Medulla oblongata (tissue), 1 donor: ENCODE measurements around the gene VPS25.
"Not testable (repeated sequence)": the region's sequence is repeated elsewhere in the genome, so short reads cannot be mapped to it uniquely, and the experiment has no call there.

ENCODE experiments used
- DNase-seq: peaks from one replicate; pipeline ENCODE4 v3.0.0-alpha.2; 2015; ENCODE audit errors: extremely low spot score

Gene VPS25

GRCh38 chr17:42773290-42774035 lies at the start of gene VPS25:
Gene VPS25, plus strand, starts transcription at chr17:42773449. Its CDS starts 27 bp downstream, at chr17:42773476.
- peak; percentile 88 for DNase-seq

- DNase-seq, result no peak
Measured at GRCh38 chr17:42723636-42724035, 49.6 kb upstream of the VPS25 start.

GRCh38 chr17:42725143-42725542 lies 48.1 kb upstream of the VPS25 start:
- DNase-seq, result no peak

- no peak for DNase-seq
Measured at GRCh38 chr17:42740699-42741098, 32.5 kb upstream of the VPS25 start.

- DNase-seq, result not testable (repeated sequence)
Measured at GRCh38 chr17:42742916-42743315, 30.3 kb upstream of the VPS25 start.

GRCh38 chr17:42743595-42744282 lies 29.5 kb upstream of the VPS25 start:
- DNase-seq, result no peak

GRCh38 chr17:42744283-42744805 lies 28.9 kb upstream of the VPS25 start:
- DNase-seq, result peak; percentile 64

GRCh38 chr17:42744806-42745617 lies 28.2 kb upstream of the VPS25 start, which contains the start of gene EZH1:
Gene EZH1, minus strand, starts transcription at chr17:42745040. Its CDS starts 16,099 bp downstream, at chr17:42728941.
- peak; percentile 92 for DNase-seq

- no peak for DNase-seq
Measured at GRCh38 chr17:42748202-42748907, 24.9 kb upstream of the VPS25 start.

GRCh38 chr17:42748908-42749798 lies 24.1 kb upstream of the VPS25 start:
- DNase-seq, result no peak

GRCh38 chr17:42750739-42751344 lies 22.4 kb upstream of the VPS25 start:
- no peak for DNase-seq

GRCh38 chr17:42751628-42752027 lies 21.6 kb upstream of the VPS25 start:
- DNase-seq, result no peak

GRCh38 chr17:42754782-42755181 lies 18.5 kb upstream of the VPS25 start:
- DNase-seq, result no peak

GRCh38 chr17:42759982-42760651 lies 13.1 kb upstream of the VPS25 start:
- no peak for DNase-seq

GRCh38 chr17:42760652-42761581 lies 12.3 kb upstream of the VPS25 start, which contains the start of gene RAMP2:
Gene RAMP2, plus strand, starts transcription at chr17:42761227. Its CDS starts 35 bp downstream, at chr17:42761262.
- DNase-seq, result no peak

GRCh38 chr17:42761638-42762037 lies 11.6 kb upstream of the VPS25 start:
- no peak for DNase-seq

- DNase-seq, result no peak
Measured at GRCh38 chr17:42766124-42766523, 7.1 kb upstream of the VPS25 start.

GRCh38 chr17:42767512-42767911 lies 5.7 kb upstream of the VPS25 start:
- DNase-seq, result no peak
